Measurements from ENCODE around the gene KLF2. TPM values are rescaled to one million over a fixed set of nuclear protein-coding genes. Genes with fewer than 3 reads are reported as not detected.

The KLF2 gene
- total RNA-seq, 1 experiment from 2014 or later, result 1.9 TPM

DNA sequence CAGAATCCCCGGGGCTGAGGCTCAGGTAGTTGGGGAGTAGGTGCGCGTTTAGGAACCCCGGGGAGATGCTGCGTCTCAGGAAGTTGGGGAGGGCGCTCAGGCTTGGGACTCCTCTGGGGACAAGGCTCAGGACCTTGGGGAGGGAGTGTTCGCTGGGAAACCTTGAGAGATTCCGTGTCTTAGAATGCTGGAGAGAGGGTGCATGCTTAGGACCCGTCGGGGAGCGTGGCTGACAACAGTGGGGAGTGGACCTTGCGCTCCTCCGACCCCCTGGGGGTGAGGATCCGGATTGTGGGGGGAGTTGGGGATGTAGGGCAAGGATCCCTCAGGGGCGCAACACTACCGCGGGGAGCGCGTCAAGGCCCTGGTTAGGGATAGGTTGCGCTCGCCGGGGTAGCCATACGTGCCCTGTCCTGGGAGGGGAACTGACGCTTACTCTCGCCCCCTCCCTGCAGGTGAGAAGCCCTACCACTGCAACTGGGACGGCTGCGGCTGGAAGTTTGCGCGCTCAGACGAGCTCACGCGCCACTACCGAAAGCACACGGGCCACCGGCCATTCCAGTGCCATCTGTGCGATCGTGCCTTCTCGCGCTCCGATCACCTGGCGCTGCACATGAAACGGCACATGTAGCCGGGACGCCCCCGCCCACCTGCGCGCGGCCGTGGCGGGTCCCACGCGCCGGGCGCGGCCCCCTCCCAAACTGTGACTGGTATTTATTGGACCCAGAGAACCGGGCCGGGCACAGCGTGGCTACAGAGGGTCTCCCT lies 2.0 kb downstream of the KLF2 start:
- H3K4me1 ChIP-seq (ENCODE audit: insufficient read depth, low read length, poor library complexity, severe bottlenecking), result no peaks in the 10 kb centered on the region
- no peaks in the 10 kb centered on the region for H3K36me3 ChIP-seq (ENCODE audit: insufficient read depth, low read length, poor library complexity, severe bottlenecking)
- no peak overlapping the region for H3K27ac ChIP-seq (ENCODE audit: low read depth, low read length, poor library complexity, severe bottlenecking)
- BruUV-seq (replicated peaks), result no TSS peak
- POLR2A ChIA-PET (ENCODE audit: low non-redundant PET), result no interaction called here
- DNase-seq (ENCODE audit: low spot score), result no peak
- no peak for TF ChIP-seq EZH2 (IDR thresholded peaks at IDR 0.05; ENCODE audit: borderline replicate concordance, low read depth, low read length, poor library complexity, severe bottlenecking)
- TF ChIP-seq, protein P1, sequence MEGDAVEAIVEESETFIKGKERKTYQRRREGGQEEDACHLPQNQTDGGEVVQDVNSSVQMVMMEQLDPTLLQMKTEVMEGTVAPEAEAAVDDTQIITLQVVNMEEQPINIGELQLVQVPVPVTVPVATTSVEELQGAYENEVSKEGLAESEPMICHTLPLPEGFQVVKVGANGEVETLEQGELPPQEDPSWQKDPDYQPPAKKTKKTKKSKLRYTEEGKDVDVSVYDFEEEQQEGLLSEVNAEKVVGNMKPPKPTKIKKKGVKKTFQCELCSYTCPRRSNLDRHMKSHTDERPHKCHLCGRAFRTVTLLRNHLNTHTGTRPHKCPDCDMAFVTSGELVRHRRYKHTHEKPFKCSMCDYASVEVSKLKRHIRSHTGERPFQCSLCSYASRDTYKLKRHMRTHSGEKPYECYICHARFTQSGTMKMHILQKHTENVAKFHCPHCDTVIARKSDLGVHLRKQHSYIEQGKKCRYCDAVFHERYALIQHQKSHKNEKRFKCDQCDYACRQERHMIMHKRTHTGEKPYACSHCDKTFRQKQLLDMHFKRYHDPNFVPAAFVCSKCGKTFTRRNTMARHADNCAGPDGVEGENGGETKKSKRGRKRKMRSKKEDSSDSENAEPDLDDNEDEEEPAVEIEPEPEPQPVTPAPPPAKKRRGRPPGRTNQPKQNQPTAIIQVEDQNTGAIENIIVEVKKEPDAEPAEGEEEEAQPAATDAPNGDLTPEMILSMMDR (conservative IDR thresholded peaks at IDR 0.05; ENCODE audit: low read depth, low read length), result no peak
- CTCF ChIA-PET, result no interaction called here
- peak overlapping the region; percentile 61 for H3K4me3 ChIP-seq (ENCODE audit: low read depth, low read length, poor library complexity, severe bottlenecking)
- intact Hi-C loops (cut with micrococcal nuclease; ENCODE audit: unreplicated experiment), result no loop called here
- no peaks in the 10 kb centered on the region for H3K9me3 ChIP-seq (ENCODE audit: low read depth, low read length, poor library complexity, severe bottlenecking)
- peaks cover 6% of the 10 kb centered on the region for H3K27me3 ChIP-seq (replicated peaks; ENCODE audit: insufficient read depth, low read depth, low read length, poor library complexity)

DNA sequence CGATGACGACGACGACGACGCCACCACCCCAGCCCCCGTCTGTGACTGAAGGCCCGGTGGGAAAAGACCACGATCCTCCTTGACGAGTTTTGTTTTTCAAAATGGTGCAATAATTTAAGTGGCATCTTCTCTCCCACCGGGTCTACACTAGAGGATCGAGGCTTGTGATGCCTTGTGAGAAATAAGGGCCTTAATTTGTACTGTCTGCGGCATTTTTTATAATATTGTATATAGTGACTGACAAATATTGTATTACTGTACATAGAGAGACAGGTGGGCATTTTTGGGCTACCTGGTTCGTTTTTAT lies 2.5 kb downstream of the KLF2 start:
- intact Hi-C loops (cut with micrococcal nuclease; ENCODE audit: unreplicated experiment), result no loop called here
- ChIA-PET CTCF (no interaction called here), POLR2A (ENCODE audit: low non-redundant PET) (no interaction called here)
- H3K9me3 ChIP-seq (ENCODE audit: low read depth, low read length, poor library complexity, severe bottlenecking), result no peaks in the 10 kb centered on the region
- H3K27me3 ChIP-seq (replicated peaks; ENCODE audit: insufficient read depth, low read depth, low read length, poor library complexity), result peaks cover 6% of the 10 kb centered on the region
- no peaks in the 10 kb centered on the region for H3K36me3 ChIP-seq (ENCODE audit: insufficient read depth, low read length, poor library complexity, severe bottlenecking)
- TF ChIP-seq EZH2 (IDR thresholded peaks at IDR 0.05; ENCODE audit: borderline replicate concordance, low read depth, low read length, poor library complexity, severe bottlenecking), result no peak
- TF ChIP-seq, protein P1 (conservative IDR thresholded peaks at IDR 0.05; ENCODE audit: low read depth, low read length), result no peak
- H3K27ac ChIP-seq (ENCODE audit: low read depth, low read length, poor library complexity, severe bottlenecking), result no peak overlapping the region
- H3K4me3 ChIP-seq (ENCODE audit: low read depth, low read length, poor library complexity, severe bottlenecking), result no peak overlapping the region
- BruUV-seq (replicated peaks), result no TSS peak
- DNase-seq (ENCODE audit: low spot score), result no peak
- no peaks in the 10 kb centered on the region for H3K4me1 ChIP-seq (ENCODE audit: insufficient read depth, low read length, poor library complexity, severe bottlenecking)

DNA sequence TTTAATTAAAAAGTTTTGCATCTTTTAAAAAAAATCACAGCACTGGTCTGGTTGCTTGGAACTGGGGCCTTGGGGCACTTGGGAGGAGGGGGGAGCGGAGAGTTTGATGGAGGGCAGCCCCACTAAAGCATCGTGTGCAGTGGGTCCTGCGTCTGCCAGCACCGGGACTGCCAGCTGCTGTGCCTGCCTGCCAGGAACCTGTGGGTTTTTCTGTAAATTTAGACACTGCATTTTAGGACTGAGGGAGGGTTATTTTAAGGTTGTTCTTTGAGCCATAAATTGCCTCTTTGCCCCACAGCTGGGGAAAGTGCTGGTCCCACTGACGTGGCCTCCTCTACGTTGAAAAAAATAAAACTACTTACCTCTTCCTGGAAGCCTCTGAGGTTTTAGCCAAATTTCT lies 2.9 kb downstream of the KLF2 start:
- BruUV-seq (replicated peaks), result no TSS peak
- DNase-seq (ENCODE audit: low spot score), result no peak
- H3K9me3 ChIP-seq (ENCODE audit: low read depth, low read length, poor library complexity, severe bottlenecking), result no peaks in the 10 kb centered on the region
- ChIA-PET POLR2A (ENCODE audit: low non-redundant PET) (no interaction called here), CTCF (no interaction called here)
- no peak for TF ChIP-seq EZH2 (IDR thresholded peaks at IDR 0.05; ENCODE audit: borderline replicate concordance, low read depth, low read length, poor library complexity, severe bottlenecking)
- TF ChIP-seq, protein P1 (conservative IDR thresholded peaks at IDR 0.05; ENCODE audit: low read depth, low read length), result no peak
- no peak overlapping the region for H3K4me3 ChIP-seq (ENCODE audit: low read depth, low read length, poor library complexity, severe bottlenecking)
- intact Hi-C loops (cut with micrococcal nuclease; ENCODE audit: unreplicated experiment), result no loop called here
- no peaks in the 10 kb centered on the region for H3K4me1 ChIP-seq (ENCODE audit: insufficient read depth, low read length, poor library complexity, severe bottlenecking)
- H3K27ac ChIP-seq (ENCODE audit: low read depth, low read length, poor library complexity, severe bottlenecking), result no peak overlapping the region
- no peaks in the 10 kb centered on the region for H3K36me3 ChIP-seq (ENCODE audit: insufficient read depth, low read length, poor library complexity, severe bottlenecking)
- H3K27me3 ChIP-seq (replicated peaks; ENCODE audit: insufficient read depth, low read depth, low read length, poor library complexity), result peaks cover 6% of the 10 kb centered on the region

Data from A673 (cell line).